ENCODE results near the gene PDE6C.

DNA sequence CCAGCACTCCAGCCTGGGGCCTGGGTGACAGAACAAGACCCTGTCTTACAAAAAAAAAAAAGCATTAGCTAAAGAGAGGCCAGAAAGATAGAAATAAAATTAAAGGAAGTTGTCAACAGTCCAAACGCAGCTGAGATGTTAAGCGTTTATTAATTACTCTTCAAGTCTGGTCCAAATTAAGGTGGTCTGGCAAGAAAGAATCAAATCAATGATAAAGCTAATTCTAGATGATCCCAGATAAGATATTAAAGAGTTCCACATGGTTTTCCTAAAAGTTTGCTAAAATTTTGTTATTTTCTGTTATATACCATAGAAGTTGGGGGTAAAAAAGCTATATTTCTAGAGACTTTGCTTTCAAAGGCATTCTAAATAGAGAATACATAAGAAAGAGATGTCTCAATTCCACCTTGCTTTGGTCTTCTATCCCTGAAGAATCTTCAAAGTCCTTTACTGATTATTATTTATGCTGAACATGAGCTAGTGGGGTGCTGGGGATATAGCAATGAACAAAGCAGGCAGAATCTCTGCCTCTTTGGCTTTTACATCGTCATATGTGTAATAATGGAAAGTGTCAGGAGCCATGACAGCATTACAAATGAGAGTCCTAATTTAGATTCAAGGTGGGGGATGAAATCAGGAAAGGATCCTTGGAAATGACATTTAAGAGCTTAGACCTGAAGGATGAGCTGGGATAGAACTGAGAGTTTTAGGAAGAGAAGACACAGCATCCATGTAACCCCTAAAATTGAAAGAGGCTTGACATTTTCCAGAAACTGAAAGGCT lies 66.7 kb downstream of the PDE6C start:
- TF ChIP-seq, protein P1, sequence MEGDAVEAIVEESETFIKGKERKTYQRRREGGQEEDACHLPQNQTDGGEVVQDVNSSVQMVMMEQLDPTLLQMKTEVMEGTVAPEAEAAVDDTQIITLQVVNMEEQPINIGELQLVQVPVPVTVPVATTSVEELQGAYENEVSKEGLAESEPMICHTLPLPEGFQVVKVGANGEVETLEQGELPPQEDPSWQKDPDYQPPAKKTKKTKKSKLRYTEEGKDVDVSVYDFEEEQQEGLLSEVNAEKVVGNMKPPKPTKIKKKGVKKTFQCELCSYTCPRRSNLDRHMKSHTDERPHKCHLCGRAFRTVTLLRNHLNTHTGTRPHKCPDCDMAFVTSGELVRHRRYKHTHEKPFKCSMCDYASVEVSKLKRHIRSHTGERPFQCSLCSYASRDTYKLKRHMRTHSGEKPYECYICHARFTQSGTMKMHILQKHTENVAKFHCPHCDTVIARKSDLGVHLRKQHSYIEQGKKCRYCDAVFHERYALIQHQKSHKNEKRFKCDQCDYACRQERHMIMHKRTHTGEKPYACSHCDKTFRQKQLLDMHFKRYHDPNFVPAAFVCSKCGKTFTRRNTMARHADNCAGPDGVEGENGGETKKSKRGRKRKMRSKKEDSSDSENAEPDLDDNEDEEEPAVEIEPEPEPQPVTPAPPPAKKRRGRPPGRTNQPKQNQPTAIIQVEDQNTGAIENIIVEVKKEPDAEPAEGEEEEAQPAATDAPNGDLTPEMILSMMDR (IDR thresholded peaks at IDR 0.05): no peak
- no peak for TF ChIP-seq POLR2A (IDR thresholded peaks at IDR 0.05)
- TF ChIP-seq EP300 (IDR thresholded peaks at IDR 0.05): no peak
